GM10248 (cell line): Measurements from ENCODE around the gene ATP9A.
"Not testable (repeated sequence)": the region's sequence is repeated elsewhere in the genome, so short reads cannot be mapped to it uniquely, and the experiment has no call there.

Experiments
- CTCF ChIA-PET: fragments of 300-600 bp; sonication (Branson Sonifier 250); formaldehyde crosslinking; extraction: SDS; loops from one replicate; lab custom pipeline; 2021; ENCODE audit warnings: antibody characterized with exemption; lab: Yijun Ruan, JAX
- POLR2A ChIA-PET: fragments of 350-650 bp; sonication (Branson Sonifier 250); formaldehyde crosslinking; extraction: SDS; loops from one replicate; lab custom pipeline; 2020; ENCODE audit warnings: antibody characterized with exemption; lab: Yijun Ruan, JAX
- DNase-seq: peaks from one replicate; pipeline ENCODE4 v3.0.0; 2012; ENCODE audit errors: extremely low spot score
- TF ChIP-seq, protein P1 (sequence below): IDR thresholded peaks from 2 replicates; pipeline ENCODE4 v1.5.1; 2012; ENCODE audit warnings: mild to moderate bottlenecking, low read depth; ENCODE audit errors: extremely low read depth, missing control alignments, control extremely low read depth

ATP9A gene

DNA sequence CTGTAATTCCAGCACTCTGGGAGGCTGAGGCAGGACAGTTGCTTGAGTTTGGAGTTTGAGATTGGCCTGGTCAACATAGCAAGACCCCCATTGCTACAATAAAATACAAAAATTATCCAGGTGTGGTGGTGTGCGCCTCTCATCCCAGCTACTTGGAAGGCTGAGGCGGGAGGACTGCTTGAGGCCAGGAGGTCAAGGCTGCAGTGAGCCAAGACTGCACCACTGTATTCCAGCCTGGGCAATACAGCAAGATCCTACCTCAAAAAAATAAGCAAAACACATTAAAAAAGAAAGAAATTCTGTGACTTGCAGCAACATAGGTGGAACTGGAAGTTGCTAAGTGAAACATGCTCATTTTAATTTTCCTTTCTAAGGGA is 119.6 kb downstream of the ATP9A start:
- TF ChIP-seq, protein P1, sequence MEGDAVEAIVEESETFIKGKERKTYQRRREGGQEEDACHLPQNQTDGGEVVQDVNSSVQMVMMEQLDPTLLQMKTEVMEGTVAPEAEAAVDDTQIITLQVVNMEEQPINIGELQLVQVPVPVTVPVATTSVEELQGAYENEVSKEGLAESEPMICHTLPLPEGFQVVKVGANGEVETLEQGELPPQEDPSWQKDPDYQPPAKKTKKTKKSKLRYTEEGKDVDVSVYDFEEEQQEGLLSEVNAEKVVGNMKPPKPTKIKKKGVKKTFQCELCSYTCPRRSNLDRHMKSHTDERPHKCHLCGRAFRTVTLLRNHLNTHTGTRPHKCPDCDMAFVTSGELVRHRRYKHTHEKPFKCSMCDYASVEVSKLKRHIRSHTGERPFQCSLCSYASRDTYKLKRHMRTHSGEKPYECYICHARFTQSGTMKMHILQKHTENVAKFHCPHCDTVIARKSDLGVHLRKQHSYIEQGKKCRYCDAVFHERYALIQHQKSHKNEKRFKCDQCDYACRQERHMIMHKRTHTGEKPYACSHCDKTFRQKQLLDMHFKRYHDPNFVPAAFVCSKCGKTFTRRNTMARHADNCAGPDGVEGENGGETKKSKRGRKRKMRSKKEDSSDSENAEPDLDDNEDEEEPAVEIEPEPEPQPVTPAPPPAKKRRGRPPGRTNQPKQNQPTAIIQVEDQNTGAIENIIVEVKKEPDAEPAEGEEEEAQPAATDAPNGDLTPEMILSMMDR, result no peak
- DNase-seq, result no peak
- CTCF ChIA-PET, result interaction anchor here (1.1 kb wide), 1 partner anchor 54 kb away, joined by 3 read pairs; no protein-coding TSS in a partner anchor
- POLR2A ChIA-PET, result no interaction called here

DNA sequence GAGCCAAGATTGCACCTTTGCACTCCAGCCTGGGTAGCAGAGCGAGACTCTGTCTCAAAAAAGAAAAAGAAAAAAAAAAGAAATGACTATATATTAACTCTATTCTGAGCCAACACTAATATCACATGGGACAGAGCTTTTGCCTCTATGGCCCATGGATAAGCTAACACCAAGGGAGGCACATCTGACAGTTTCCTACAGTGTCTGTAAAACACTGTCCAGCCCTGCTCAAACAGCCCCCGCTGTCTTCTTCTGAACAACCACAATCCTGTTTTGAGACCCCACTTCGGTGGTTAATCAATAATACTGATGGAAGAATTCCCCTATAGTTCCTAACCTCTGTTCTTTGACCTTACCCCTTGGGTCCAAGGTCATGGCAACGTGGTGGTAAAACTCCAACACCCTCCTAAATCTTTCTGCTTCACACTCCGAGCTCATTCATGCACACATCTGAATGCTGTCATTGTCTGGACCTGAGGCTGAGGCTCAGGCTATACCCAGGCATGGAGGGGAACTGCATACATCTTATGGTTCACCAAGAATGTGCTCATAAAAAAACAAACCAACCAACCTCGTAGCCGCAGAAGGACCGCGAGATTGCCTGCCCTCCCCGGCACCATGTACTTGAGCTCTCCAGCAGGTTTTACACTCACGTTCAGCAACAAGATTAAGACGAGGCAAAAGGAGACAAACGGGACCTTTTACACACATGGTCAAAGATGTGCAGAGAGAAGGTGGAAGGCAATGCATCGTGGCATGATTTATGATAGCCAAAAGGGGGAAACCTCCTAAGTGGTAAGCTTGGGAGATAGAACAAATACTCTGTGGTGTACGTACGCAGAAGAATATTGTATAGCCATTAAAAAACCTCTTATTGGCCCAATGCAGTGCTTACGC is 120.3 kb downstream of the ATP9A start:
- TF ChIP-seq, protein P1, result no peak
- ChIA-PET CTCF (interaction anchor here (1.5 kb wide), 1 partner anchor 10 kb away, joined by 3 read pairs; no protein-coding TSS in a partner anchor), POLR2A (no interaction called here)

DNA sequence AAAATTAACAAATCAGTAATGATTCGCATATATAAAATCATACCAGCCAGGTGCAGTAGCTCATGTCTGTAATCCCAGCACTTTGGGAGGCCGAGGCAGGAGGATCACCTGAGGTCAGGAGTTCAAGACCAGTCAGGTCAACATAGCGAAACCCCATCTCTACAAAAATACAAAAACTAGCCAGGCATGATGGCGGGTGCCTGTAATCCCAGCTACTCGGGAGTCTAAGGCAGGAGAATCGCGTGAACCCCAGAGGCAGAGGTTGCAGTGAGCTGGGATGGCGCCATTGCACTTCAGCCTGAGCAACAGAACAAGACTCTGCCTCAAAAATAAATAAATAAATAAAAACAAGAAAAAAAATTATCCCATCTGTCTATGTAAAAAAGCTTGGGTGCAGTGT is 124.4 kb downstream of the ATP9A start:
- POLR2A ChIA-PET, CTCF ChIA-PET: not testable (repeated sequence)

More for the DNA sequence above, 120.3 kb downstream of the ATP9A start:
- no peak for DNase-seq

DNA sequence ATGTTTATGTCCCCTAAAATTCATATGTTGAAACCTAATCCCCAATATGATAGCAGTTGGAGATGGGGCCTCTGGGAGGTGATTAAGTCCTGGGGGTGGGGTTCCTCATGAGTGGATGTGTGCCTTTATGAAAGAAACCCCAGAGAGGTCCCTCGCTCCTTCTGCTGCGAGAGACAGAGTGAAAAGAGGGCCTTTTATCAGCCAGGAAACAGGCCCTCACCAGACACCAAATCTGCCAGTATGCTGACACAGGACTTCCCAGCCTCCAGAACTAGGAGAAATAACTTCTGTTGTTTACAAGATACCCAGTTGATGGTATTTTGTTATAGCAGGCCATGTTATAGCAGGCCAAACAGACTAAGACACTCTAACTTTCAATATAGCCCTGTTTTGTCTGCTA is 124.8 kb downstream of the ATP9A start:
- CTCF ChIA-PET, result no interaction called here
- TF ChIP-seq, protein P1, result no peak
- POLR2A ChIA-PET, result no interaction called here
- no peak for DNase-seq

More for the DNA sequence above, 124.4 kb downstream of the ATP9A start:
- DNase-seq, result not testable (repeated sequence)

DNA sequence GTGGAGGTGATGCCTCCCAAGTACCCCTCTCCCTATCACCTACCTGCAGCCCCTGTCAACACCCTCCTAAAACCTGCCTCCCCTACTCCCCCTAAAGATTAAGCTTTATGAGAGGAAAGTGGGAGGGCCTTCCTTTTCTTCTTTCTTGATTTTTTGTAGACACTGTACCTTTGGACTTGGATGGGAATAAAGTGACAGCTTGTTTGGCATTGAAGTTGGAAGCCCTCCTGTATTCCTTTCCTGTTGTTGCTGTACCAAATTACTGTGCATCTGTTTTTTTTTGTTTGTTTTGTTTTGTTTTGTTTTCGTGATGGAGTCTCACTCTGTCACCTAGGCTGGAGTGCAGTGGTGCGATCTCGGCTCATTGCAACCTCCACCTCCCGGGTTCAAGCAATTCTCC is 126.3 kb downstream of the ATP9A start:
- ChIA-PET CTCF (interaction anchor here (1.6 to 1.9 kb wide), 2 partner anchors 12 to 324 kb away, joined by 4 to 7 read pairs; no protein-coding TSS in a partner anchor), POLR2A (no interaction called here)
- DNase-seq, result no peak
- TF ChIP-seq, protein P1, result no peak

DNA sequence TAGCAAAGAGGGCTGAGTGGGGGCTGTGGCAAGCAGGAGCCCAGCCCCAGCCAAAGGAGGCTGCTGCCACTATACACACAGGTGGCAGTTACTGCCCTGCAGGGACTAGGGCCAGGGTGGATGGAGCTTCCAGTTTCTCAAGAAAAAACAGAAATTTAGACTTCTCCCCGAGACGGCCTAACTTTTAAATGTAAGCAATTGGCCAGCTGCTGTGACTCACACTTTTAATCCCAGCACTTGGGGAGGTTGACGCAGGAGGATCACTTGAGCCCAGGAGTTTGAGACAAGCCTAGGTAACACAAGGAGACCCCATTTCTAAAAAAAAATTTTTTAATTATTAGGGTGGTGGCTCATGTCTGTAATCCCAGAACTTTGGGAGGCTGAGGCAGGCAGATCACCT is 127.4 kb downstream of the ATP9A start:
- CTCF ChIA-PET, result interaction anchor here (1.2 to 1.9 kb wide), 4 partner anchors 13 to 441 kb away, joined by 4 to 8 read pairs (median 8); no protein-coding TSS in a partner anchor
- DNase-seq, result no peak
- POLR2A ChIA-PET, result no interaction called here
- TF ChIP-seq, protein P1, result no peak

DNA sequence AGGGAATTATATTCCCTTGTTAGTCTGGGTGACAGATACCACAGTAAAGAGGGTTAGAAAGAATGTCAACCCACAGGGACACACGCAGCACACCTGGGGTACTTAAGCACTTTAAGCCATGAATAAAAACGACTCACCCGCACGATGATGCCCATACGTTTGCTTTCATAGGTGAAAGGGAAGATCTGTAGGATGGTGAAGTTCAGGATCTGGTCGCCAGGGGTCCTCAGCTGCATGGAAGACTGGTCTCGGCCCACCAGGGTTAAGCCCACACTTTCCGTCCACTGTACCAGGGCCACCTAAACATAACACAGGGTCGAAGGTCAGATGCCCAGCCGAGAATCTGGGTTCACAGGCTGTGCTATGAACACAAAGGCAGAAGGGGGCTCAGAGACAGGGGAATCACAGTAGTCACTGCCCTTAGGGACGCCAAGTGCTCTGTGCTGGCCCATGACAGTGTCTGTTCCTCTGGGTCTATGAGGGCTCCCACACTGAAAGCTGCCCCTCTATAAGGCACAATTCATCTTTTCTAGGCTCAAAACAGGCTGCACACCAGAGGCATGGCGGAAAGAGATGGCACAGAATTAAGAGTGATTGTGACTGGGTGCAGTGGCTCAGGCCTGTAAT is 128.9 kb downstream of the ATP9A start:
- ChIA-PET POLR2A (no interaction called here), CTCF (interaction anchor here (0.8 to 1.8 kb wide), 7 partner anchors 11 to 511 kb away, joined by 3 to 8 read pairs (median 4); no protein-coding TSS in a partner anchor)
- peak; percentile 57 for DNase-seq
- TF ChIP-seq, protein P1, result peak; percentile 69
